ENCODE measurements around the gene IFNA10. TPM values are rescaled to one million over a fixed set of nuclear protein-coding genes. Genes with fewer than 3 reads are reported as not detected.
"Not testable (repeated sequence)": the region's sequence is repeated elsewhere in the genome, so short reads cannot be mapped to it uniquely, and the experiment has no call there.

The IFNA10 gene
- total and polyA plus RNA-seq, 4 donors: not detected

DNA sequence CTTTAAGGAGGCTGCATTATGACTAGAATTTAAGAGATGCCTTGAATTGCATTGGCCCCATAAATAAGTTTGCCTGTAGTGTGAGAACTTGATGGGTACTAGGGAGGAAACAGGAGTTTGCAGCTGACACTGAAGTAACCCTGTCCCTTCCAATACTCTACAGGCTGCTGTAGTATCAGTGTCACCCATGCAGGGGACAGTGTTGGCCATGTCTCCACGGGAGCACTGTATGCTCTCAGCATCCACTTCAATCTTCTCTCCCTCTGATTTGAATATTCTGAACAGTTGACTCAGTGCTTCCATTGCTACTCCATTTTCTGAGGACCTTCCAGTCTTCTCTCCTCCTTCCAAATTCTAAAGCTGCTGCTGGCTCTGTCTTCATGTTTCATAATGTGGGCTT lies 44.2 kb upstream of the IFNA10 start:
- DNase-seq (no peak), ATAC-seq (ENCODE audit: insufficient read depth, low FRiP score) (no peak)
- no peak overlapping the region for H3K9ac ChIP-seq (ENCODE audit: insufficient read depth in 1 of 2, low read length in 2 of 2)
- no peak overlapping the region for H3K27ac ChIP-seq (ENCODE audit: low read depth in 1 of 2, low read length in 1 of 2)
- 43 to 78% methylated on average over 1 of the region's 1 CpG for WGBS, 2 donors
- H3K4me1 ChIP-seq (ENCODE audit: control insufficient read depth in 5 of 5, insufficient read depth in 5 of 5, low read length in 5 of 5): peaks cover 0 to 3% (median 0%) of the 10 kb centered on the region in 5 donors
- no peak overlapping the region for H3K4me3 ChIP-seq
- no peaks in the 10 kb centered on the region for H3K27me3 ChIP-seq (ENCODE audit: control insufficient read depth in 3 of 3, insufficient read depth in 3 of 3, low read length in 2 of 3)
- H3K9me3 ChIP-seq (ENCODE audit: control insufficient read depth in 4 of 4, insufficient read depth in 3 of 4, low read length in 3 of 4): no peaks in the 10 kb centered on the region
- H3K36me3 ChIP-seq (ENCODE audit: control insufficient read depth in 4 of 4, insufficient read depth in 4 of 4, low read length in 4 of 4): no peaks in the 10 kb centered on the region
- TF ChIP-seq, protein P1, sequence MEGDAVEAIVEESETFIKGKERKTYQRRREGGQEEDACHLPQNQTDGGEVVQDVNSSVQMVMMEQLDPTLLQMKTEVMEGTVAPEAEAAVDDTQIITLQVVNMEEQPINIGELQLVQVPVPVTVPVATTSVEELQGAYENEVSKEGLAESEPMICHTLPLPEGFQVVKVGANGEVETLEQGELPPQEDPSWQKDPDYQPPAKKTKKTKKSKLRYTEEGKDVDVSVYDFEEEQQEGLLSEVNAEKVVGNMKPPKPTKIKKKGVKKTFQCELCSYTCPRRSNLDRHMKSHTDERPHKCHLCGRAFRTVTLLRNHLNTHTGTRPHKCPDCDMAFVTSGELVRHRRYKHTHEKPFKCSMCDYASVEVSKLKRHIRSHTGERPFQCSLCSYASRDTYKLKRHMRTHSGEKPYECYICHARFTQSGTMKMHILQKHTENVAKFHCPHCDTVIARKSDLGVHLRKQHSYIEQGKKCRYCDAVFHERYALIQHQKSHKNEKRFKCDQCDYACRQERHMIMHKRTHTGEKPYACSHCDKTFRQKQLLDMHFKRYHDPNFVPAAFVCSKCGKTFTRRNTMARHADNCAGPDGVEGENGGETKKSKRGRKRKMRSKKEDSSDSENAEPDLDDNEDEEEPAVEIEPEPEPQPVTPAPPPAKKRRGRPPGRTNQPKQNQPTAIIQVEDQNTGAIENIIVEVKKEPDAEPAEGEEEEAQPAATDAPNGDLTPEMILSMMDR (IDR thresholded peaks at IDR 0.05; ENCODE audit: control extremely low read depth, extremely low read depth): no peak

DNA sequence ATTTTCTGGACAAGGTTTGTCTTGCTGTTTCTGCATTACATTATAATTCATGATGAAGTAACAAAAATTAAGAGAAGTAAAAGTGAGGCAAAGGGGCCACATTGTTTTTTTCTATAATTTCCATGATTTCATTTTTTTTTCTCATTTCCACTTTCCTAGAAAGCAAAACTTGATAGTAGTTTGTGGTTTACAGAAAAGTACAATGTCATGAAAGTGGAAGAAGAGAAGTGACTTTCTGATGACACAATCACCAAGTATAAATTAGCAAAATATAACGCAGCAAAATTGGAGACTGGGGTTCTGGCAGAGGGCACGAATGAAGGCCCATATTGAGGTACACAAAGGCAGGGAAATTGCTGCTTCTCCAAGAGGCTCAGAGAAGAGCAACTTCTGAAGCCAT lies 37.9 kb upstream of the IFNA10 start:
- ATAC-seq (ENCODE audit: insufficient read depth, low FRiP score): no peak
- no peaks in the 10 kb centered on the region for H3K36me3 ChIP-seq (ENCODE audit: control insufficient read depth in 4 of 4, insufficient read depth in 4 of 4, low read length in 4 of 4)
- no peak for DNase-seq
- no peaks in the 10 kb centered on the region for H3K4me1 ChIP-seq (ENCODE audit: control insufficient read depth in 5 of 5, insufficient read depth in 5 of 5, low read length in 5 of 5)
- H3K27me3 ChIP-seq (ENCODE audit: control insufficient read depth in 3 of 3, insufficient read depth in 3 of 3, low read length in 2 of 3): no peaks in the 10 kb centered on the region
- H3K9ac ChIP-seq (ENCODE audit: insufficient read depth in 1 of 2, low read length in 2 of 2): no peak overlapping the region
- no peak overlapping the region for H3K27ac ChIP-seq (ENCODE audit: low read depth in 1 of 2, low read length in 1 of 2)
- H3K4me3 ChIP-seq: no peak overlapping the region
- no peaks in the 10 kb centered on the region for H3K9me3 ChIP-seq (ENCODE audit: control insufficient read depth in 4 of 4, insufficient read depth in 3 of 4, low read length in 3 of 4)
- WGBS, 2 donors: 39 to 43% methylated on average over 2 of the region's 2 CpGs
- TF ChIP-seq, protein P1 (IDR thresholded peaks at IDR 0.05; ENCODE audit: control extremely low read depth, extremely low read depth): no peak

DNA sequence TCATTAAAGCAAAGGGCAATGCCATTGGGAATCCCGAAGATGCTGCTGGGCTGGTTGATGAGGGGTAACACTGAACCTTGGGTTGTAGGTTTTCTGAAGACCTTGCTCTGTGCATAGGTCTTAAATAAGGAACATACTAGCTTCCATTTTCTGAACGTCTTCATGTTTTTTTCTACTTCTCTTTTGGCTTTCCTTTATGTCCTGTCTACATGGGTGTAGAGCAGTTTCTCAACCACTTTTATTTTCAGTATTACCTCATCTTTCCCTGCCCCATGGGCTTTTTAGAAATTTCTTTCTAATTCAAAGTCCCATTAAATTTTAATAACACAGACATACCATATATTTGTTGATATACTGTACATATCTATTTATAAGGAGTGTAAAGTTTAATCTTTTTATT lies 33.0 kb upstream of the IFNA10 start, which contains the start of gene IFNA14:
IFNA14 (minus strand) TSS at position 95 of the 400 bp plus-strand sequence; CDS start at position 25, 70 bp downstream.
- Histone ChIP-seq H3K4me1 (ENCODE audit: control insufficient read depth in 5 of 5, insufficient read depth in 5 of 5, low read length in 5 of 5) (peaks cover 0 to 1% (median 0%) of the 10 kb centered on the region in 5 donors), H3K9me3 (ENCODE audit: control insufficient read depth in 4 of 4, insufficient read depth in 3 of 4, low read length in 3 of 4) (no peaks in the 10 kb centered on the region), H3K36me3 (ENCODE audit: control insufficient read depth in 4 of 4, insufficient read depth in 4 of 4, low read length in 4 of 4) (no peaks in the 10 kb centered on the region), H3K9ac (ENCODE audit: insufficient read depth in 1 of 2, low read length in 2 of 2) (no peak within 1 kb of the TSS), H3K27me3 (ENCODE audit: control insufficient read depth in 3 of 3, insufficient read depth in 3 of 3, low read length in 2 of 3) (no peaks in the 10 kb centered on the region), H3K27ac (ENCODE audit: low read depth in 1 of 2, low read length in 1 of 2) (no peak within 1 kb of the TSS), H3K4me3 (no peak within 1 kb of the TSS)
- ATAC-seq (ENCODE audit: insufficient read depth, low FRiP score): no peak
- TF ChIP-seq, protein P1 (IDR thresholded peaks at IDR 0.05; ENCODE audit: control extremely low read depth, extremely low read depth): no peak
- no peak for DNase-seq
- 54 to 78% methylated on average over 2 of the region's 2 CpGs for WGBS, 2 donors

DNA sequence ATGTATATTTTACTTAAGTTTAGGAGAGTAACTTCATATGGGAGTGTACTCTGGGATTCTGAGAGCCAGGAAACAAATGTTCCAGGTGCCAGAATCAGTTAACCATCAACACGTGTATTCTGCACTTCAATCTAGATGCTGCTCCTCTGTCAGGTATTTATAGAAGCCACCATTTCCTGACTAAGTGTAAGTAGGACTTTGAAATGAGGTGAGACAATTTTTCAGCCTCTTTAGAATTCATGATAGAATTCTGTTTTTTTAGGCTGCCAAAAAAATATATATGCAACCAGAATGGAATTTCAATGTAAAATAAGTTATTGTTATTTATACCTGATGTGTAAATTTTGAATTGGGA lies 29.4 kb upstream of the IFNA10 start:
- H3K27me3 ChIP-seq (ENCODE audit: control insufficient read depth in 3 of 3, insufficient read depth in 3 of 3, low read length in 2 of 3): not testable (repeated sequence)
- 0 to 2% methylated on average over 1 of the region's 1 CpG for WGBS, 2 donors

More for the DNA sequence above, 29.4 kb upstream of the IFNA10 start:
- H3K36me3 ChIP-seq (ENCODE audit: control insufficient read depth in 4 of 4, insufficient read depth in 4 of 4, low read length in 4 of 4); H3K4me1 ChIP-seq (ENCODE audit: control insufficient read depth in 5 of 5, insufficient read depth in 5 of 5, low read length in 5 of 5); H3K9me3 ChIP-seq (ENCODE audit: control insufficient read depth in 4 of 4, insufficient read depth in 3 of 4, low read length in 3 of 4); DNase-seq; H3K4me3 ChIP-seq; H3K27ac ChIP-seq (ENCODE audit: low read depth in 1 of 2, low read length in 1 of 2); ATAC-seq (ENCODE audit: insufficient read depth, low FRiP score); H3K9ac ChIP-seq (ENCODE audit: insufficient read depth in 1 of 2, low read length in 2 of 2): not testable (repeated sequence)

Measured in lung (tissue), 12 donors.